Activated B cell treated with CpG ODN at 0.5 μM for 24 hours (primary cell): ENCODE data around the gene ESRP2. TPM values are rescaled to one million over a fixed set of nuclear protein-coding genes. Genes with fewer than 3 reads are reported as not detected.

ENCODE experiments used
- ATAC-seq: fragments of 200-7000 bp; cut with Tn5 transposase; one replicate; pipeline ENCODE4 v1.10.0; 2021; ENCODE audit warnings: low read depth, mild to moderate bottlenecking, moderate library complexity
- CTCF ChIA-PET: fragments of 350-600 bp; sonication (Branson Sonifier 250); formaldehyde crosslinking; loops from one replicate; lab custom pipeline; 2021; ENCODE audit warnings: antibody characterized with exemption; lab: Charles Lee
- POLR2A ChIA-PET: fragments of 350-600 bp; sonication (Branson Sonifier 250); formaldehyde crosslinking; loops from one replicate; lab custom pipeline; 2021; ENCODE audit warnings: antibody characterized with exemption; lab: Charles Lee
- DNase-seq: peaks from one replicate; pipeline ENCODE4 v3.0.0; 2022
- H3K27ac Mint-ChIP-seq: one replicate; pipeline ENCODE4 v1.8.0; 2020; ENCODE audit warnings: mixed read lengths
- H3K27me3 Mint-ChIP-seq: one replicate; pipeline ENCODE4 v1.8.0; 2021; ENCODE audit warnings: mixed read lengths
- H3K36me3 Mint-ChIP-seq: one replicate; pipeline ENCODE4 v1.8.0; 2021; ENCODE audit warnings: low read depth, mixed read lengths
- H3K4me1 Mint-ChIP-seq: one replicate; pipeline ENCODE4 v1.8.0; 2021; ENCODE audit warnings: mixed read lengths
- H3K4me3 Mint-ChIP-seq: one replicate; pipeline ENCODE4 v1.8.0; 2020; ENCODE audit warnings: mild to moderate bottlenecking, mixed read lengths
- H3K9me3 Mint-ChIP-seq: one replicate; pipeline ENCODE4 v1.8.0; 2020; ENCODE audit warnings: mixed read lengths
- intact Hi-C: fragments of 100-400 bp; cut with micrococcal nuclease; formaldehyde crosslinking; loops from one replicate; pipeline ENCODE4 v1.15.1; 2024
- total RNA-seq: library from RNA; stranded (reverse); gene quantifications from 2 replicates; pipeline ENCODE4 v1.2.3, GENCODE V29; 2022
- TF ChIP-seq, protein P1 (sequence below): fragments of 200-600 bp; IDR thresholded peaks from one replicate; pipeline ENCODE4 v1.8.0; 2022; ENCODE audit warnings: antibody characterized with exemption, mild to moderate bottlenecking

The ESRP2 gene
- total RNA-seq, 1 donor from 2014 or later: 0.40 TPM

DNA sequence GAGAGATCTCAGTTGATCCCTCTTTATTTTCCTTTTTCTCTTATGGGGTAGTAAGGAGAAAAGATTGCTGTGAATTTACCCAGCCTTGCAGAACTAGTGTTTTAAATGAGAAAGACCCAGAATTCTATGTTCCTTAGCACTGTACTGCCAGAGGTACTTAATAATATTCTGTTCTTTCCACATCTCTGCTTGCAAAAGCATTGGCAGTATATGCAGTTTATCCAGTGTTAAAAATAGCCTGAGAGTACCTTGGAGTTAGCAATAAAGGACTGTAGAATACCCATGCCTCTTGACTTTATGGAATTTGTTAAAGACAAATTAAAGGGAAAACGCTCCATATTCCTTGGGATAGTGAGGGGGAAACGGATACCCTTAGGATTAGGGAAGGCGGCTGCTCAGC, 40.3 kb upstream of the ESRP2 start:
- peak overlapping the region; percentile 24 for H3K4me3 Mint-ChIP-seq

DNA sequence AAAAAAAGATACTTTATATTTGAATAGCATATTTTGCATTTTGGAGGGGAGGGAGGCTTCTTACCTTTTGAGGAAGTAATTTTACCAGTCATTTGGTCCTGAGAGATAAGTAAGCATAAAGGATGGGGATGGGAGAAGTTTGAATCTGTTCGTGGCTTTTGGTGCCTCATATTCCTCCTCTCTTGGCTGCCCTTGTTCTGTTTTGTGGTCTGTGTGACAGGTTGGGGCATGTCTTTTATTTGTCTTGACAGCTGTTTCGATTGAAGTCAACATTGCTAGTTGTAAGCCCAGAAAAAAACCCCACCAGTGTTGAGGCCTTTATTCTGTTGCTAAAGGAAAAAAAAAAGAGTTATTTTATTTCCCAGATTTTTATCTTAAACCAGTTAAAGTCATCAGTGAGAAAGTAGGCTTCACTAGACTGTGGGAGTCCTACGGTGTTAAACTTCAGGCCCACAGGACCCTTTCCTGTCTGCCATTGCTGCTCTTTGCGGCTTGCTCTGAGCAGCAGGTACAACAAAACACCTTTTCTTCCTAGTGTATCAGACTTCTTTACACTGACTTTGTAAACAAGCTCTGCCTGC, 39.8 kb upstream of the ESRP2 start:
- TF ChIP-seq, protein P1, sequence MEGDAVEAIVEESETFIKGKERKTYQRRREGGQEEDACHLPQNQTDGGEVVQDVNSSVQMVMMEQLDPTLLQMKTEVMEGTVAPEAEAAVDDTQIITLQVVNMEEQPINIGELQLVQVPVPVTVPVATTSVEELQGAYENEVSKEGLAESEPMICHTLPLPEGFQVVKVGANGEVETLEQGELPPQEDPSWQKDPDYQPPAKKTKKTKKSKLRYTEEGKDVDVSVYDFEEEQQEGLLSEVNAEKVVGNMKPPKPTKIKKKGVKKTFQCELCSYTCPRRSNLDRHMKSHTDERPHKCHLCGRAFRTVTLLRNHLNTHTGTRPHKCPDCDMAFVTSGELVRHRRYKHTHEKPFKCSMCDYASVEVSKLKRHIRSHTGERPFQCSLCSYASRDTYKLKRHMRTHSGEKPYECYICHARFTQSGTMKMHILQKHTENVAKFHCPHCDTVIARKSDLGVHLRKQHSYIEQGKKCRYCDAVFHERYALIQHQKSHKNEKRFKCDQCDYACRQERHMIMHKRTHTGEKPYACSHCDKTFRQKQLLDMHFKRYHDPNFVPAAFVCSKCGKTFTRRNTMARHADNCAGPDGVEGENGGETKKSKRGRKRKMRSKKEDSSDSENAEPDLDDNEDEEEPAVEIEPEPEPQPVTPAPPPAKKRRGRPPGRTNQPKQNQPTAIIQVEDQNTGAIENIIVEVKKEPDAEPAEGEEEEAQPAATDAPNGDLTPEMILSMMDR: no peak

More for the DNA sequence above, 40.3 kb upstream of the ESRP2 start:
- Mint-ChIP-seq H3K27ac (peak overlapping the region; percentile 88), H3K9me3 (no peaks in the 10 kb centered on the region), H3K36me3 (peaks cover 51% of the 10 kb centered on the region), H3K27me3 (no peaks in the 10 kb centered on the region), H3K4me1 (peaks cover 54% of the 10 kb centered on the region)
- DNase-seq (no peak), ATAC-seq (no peak)
- POLR2A ChIA-PET: interaction anchor here (0.5 to 1.4 kb wide), 4 partner anchors 10 to 25 kb away, joined by 3 to 5 read pairs (median 4); partner anchors contain the start of gene SLC7A6
- intact Hi-C loops: no loop called here
- TF ChIP-seq, protein P1: no peak
- CTCF ChIA-PET: no interaction called here

DNA sequence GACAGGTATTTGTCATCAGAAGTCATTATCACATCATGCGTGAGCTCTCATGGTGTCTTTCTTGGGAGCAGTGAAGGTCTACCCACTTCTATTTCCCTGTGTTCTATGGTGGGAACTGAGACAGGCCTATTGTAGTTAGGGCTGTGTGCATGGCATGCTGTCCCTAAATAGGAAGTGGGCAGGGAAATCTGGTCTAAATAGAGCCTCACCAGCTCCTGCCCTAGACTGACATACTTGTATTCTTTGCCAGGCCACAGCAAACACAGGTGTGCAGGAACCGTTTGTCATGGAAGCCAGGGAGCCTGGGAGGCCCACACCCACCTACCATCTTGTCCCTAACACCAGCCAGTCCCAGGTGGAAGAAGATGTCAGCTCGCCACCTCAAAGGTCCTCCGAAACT, 38.5 kb upstream of the ESRP2 start:
- intact Hi-C loops: no loop called here
- Mint-ChIP-seq H3K4me3 (no peak overlapping the region), H3K4me1 (peaks cover 52% of the 10 kb centered on the region), H3K36me3 (peaks cover 49% of the 10 kb centered on the region), H3K27ac (peak overlapping the region; percentile 69), H3K9me3 (no peaks in the 10 kb centered on the region), H3K27me3 (no peaks in the 10 kb centered on the region)
- DNase-seq (no peak), ATAC-seq (no peak)
- CTCF ChIA-PET: interaction anchor here (0.8 to 2.6 kb wide), 5 partner anchors 9 to 55 kb away, joined by 3 to 13 read pairs (median 4); partner anchors contain the start of gene SLC7A6
- POLR2A ChIA-PET: interaction anchor here (0.5 to 1.0 kb wide), 4 partner anchors 9 to 480 kb away, joined by 3 to 8 read pairs (median 4); no protein-coding TSS in a partner anchor
- TF ChIP-seq, protein P1: no peak

More for the DNA sequence above, 39.8 kb upstream of the ESRP2 start:
- ChIA-PET CTCF (interaction anchor here (1.4 to 1.7 kb wide), 2 partner anchors 14 to 53 kb away, joined by 4 to 9 read pairs; no protein-coding TSS in a partner anchor), POLR2A (interaction anchor here (0.5 to 1.4 kb wide), 5 partner anchors 8 to 25 kb away, joined by 3 to 5 read pairs (median 5); partner anchors contain the start of gene SLC7A6)
- Mint-ChIP-seq H3K27me3 (no peaks in the 10 kb centered on the region), H3K4me1 (peaks cover 51% of the 10 kb centered on the region), H3K27ac (peak overlapping the region; percentile 88), H3K36me3 (peaks cover 50% of the 10 kb centered on the region), H3K9me3 (no peaks in the 10 kb centered on the region), H3K4me3 (peak overlapping the region; percentile 56)
- intact Hi-C loops: loop anchor here (1.0 kb wide), 3 partner anchors 10 to 14 kb away; no protein-coding TSS in a partner anchor
- peak; percentile 86 for ATAC-seq
- no peak for DNase-seq

- peaks cover 52% of the 10 kb centered on the region for H3K36me3 Mint-ChIP-seq
- DNase-seq (no peak), ATAC-seq (no peak)
- POLR2A ChIA-PET: interaction anchor here (0.6 to 1.0 kb wide), 2 partner anchors 10 to 127 kb away, joined by 3 read pairs; no protein-coding TSS in a partner anchor
- peaks cover 58% of the 10 kb centered on the region for H3K4me1 Mint-ChIP-seq
- H3K9me3 Mint-ChIP-seq: no peaks in the 10 kb centered on the region
- CTCF ChIA-PET: interaction anchor here (1.2 to 2.6 kb wide), 3 partner anchors 10 to 12 kb away, joined by 3 to 13 read pairs (median 9); partner anchors contain the start of gene SLC7A6
- H3K27me3 Mint-ChIP-seq: no peaks in the 10 kb centered on the region
- intact Hi-C loops: no loop called here
- H3K27ac Mint-ChIP-seq: peak overlapping the region; percentile 69
- TF ChIP-seq, protein P1: no peak
- H3K4me3 Mint-ChIP-seq: no peak overlapping the region
Observed at GRCh38 chr16:68273896-68274295, 38.0 kb upstream of the ESRP2 start.

- H3K4me1 Mint-ChIP-seq: peaks cover 58% of the 10 kb centered on the region
- CTCF ChIA-PET: interaction anchor here (1.7 to 2.6 kb wide), 3 partner anchors 9 to 12 kb away, joined by 7 to 13 read pairs (median 7); partner anchors contain the start of gene SLC7A6
Observed at GRCh38 chr16:68273459-68273858, 37.5 kb upstream of the ESRP2 start.

More at GRCh38 chr16:68273459-68273858, 37.5 kb upstream of the ESRP2 start:
- DNase-seq (no peak), ATAC-seq (no peak)
- intact Hi-C loops: no loop called here
- POLR2A ChIA-PET: interaction anchor here (0.6 to 2.8 kb wide), 3 partner anchors 10 to 126 kb away, joined by 3 to 13 read pairs (median 8); partner anchors contain the start of genes PRMT7 and SLC7A6OS
- no peaks in the 10 kb centered on the region for H3K9me3 Mint-ChIP-seq
- peaks cover 52% of the 10 kb centered on the region for H3K36me3 Mint-ChIP-seq
- TF ChIP-seq, protein P1: no peak
- H3K27me3 Mint-ChIP-seq: no peaks in the 10 kb centered on the region
- peak overlapping the region; percentile 69 for H3K27ac Mint-ChIP-seq
- peak overlapping the region; percentile 46 for H3K4me3 Mint-ChIP-seq
